Neural cell (in vitro differentiated cells): ENCODE results near the gene ARF4. TPM values are rescaled to one million over a fixed set of nuclear protein-coding genes. Genes with fewer than 3 reads are reported as not detected.

Source experiments
- H2AFZ ChIP-seq: fragments of 200-600, 300-800 bp; sonication (generic), shearing (Covaris generic); 2 replicates; pipeline ENCODE4 v1.6.0; 2014; ENCODE audit warnings: low read depth, mild to moderate bottlenecking, antibody characterized with exemption, low read length, moderate library complexity
- H3F3A ChIP-seq: fragments of 200-600 bp; shearing (Covaris generic); 2 replicates; pipeline ENCODE4 v1.6.1; 2016; ENCODE audit warnings: mild to moderate bottlenecking, moderate library complexity, mixed read lengths, antibody characterized with exemption, low read length; ENCODE audit not compliant: insufficient read depth, poor library complexity, severe bottlenecking
- H3K27ac ChIP-seq: fragments of 200-600, 300-800 bp; sonication (generic), shearing (Covaris generic); 2 replicates; pipeline ENCODE4 v1.5.1; 2014; ENCODE audit warnings: mild to moderate bottlenecking, low read length, moderate library complexity
- H3K27me3 ChIP-seq: fragments of 300-800, 200-600 bp; sonication (generic), shearing (Covaris generic); 2 replicates; pipeline ENCODE4 v1.6.0; 2014; ENCODE audit warnings: mild to moderate bottlenecking, low read depth, low read length, moderate library complexity; ENCODE audit not compliant: insufficient read depth
- H3K36me3 ChIP-seq: fragments of 300-800, 200-600 bp; sonication (generic), shearing (Covaris generic); 2 replicates; pipeline ENCODE4 v1.5.1; 2014; ENCODE audit warnings: mild to moderate bottlenecking, antibody characterized with exemption, low read length, moderate library complexity; ENCODE audit not compliant: insufficient read depth
- H3K4me2 ChIP-seq: fragments of 300-800, 200-600 bp; sonication (generic), shearing (Covaris generic); 2 replicates; pipeline ENCODE4 v1.6.0; 2014; ENCODE audit warnings: mild to moderate bottlenecking, low read length
- H3K4me3 ChIP-seq: fragments of 300-800, 200-600 bp; sonication (generic), shearing (Covaris generic); 2 replicates; pipeline ENCODE4 v1.5.1; 2014; ENCODE audit warnings: mild to moderate bottlenecking, low read length, moderate library complexity
- H3K79me2 ChIP-seq: fragments of 200-600 bp; shearing (Covaris generic); replicated peaks from 2 replicates; pipeline ENCODE4 v1.6.0; 2014; ENCODE audit warnings: mild to moderate bottlenecking, low read length, moderate library complexity; ENCODE audit not compliant: insufficient read depth
- H3K9ac ChIP-seq: fragments of 300-800, 200-600 bp; sonication (generic), shearing (Covaris generic); 2 replicates; pipeline ENCODE4 v1.6.1; 2016; ENCODE audit warnings: mild to moderate bottlenecking, low read length, mixed read lengths
- H3K9me2 ChIP-seq: fragments of 200-600 bp; shearing (Covaris generic); 2 replicates; pipeline ENCODE4 v1.6.1; 2016; ENCODE audit warnings: mild to moderate bottlenecking, low read length, mixed read lengths; ENCODE audit not compliant: insufficient read depth
- H3K9me3 ChIP-seq: fragments of 200-600, 300-800 bp; sonication (generic), shearing (Covaris generic); 2 replicates; pipeline ENCODE4 v1.6.1; 2016; ENCODE audit warnings: mild to moderate bottlenecking, mixed run types, low read length, moderate library complexity, mixed read lengths
- H4K20me1 ChIP-seq: fragments of 200-600 bp; shearing (Covaris generic); 2 replicates; pipeline ENCODE4 v1.6.1; 2016; ENCODE audit warnings: mild to moderate bottlenecking, mixed run types; ENCODE audit not compliant: insufficient read depth
- EP300 ChIP-seq: fragments of 450-650 bp; conservative IDR thresholded peaks from 2 replicates; pipeline ENCODE4 v1.6.1; 2014; ENCODE audit warnings: antibody characterized with exemption, mild to moderate bottlenecking, moderate library complexity; ENCODE audit not compliant: poor library complexity, severe bottlenecking
- EZH2 ChIP-seq: fragments of 200-600, 300-800 bp; shearing (Covaris generic), sonication (generic); IDR thresholded peaks from 2 replicates; pipeline ENCODE4 v1.6.1; 2014; ENCODE audit warnings: antibody characterized with exemption, low read length, borderline replicate concordance, mild to moderate bottlenecking; ENCODE audit not compliant: insufficient read depth, poor library complexity, severe bottlenecking
- MXI1 ChIP-seq: fragments of 450-650 bp; conservative IDR thresholded peaks from 2 replicates; pipeline ENCODE4 v1.6.1; 2014; ENCODE audit warnings: antibody characterized with exemption, mild to moderate bottlenecking; ENCODE audit not compliant: poor library complexity, severe bottlenecking
- POLR2AphosphoS5 ChIP-seq: IDR thresholded peaks from 2 replicates; pipeline ENCODE4 v1.6.1; 2012
- RAD21 ChIP-seq: fragments of 450-650 bp; conservative IDR thresholded peaks from 2 replicates; pipeline ENCODE4 v1.6.1; 2014; ENCODE audit warnings: antibody characterized with exemption, mild to moderate bottlenecking, moderate library complexity
- REST ChIP-seq: IDR thresholded peaks from 2 replicates; pipeline ENCODE4 v1.6.1; 2012; ENCODE audit warnings: borderline replicate concordance
- SMC3 ChIP-seq: fragments of 450-650 bp; conservative IDR thresholded peaks from 2 replicates; pipeline ENCODE4 v1.6.1; 2014; ENCODE audit warnings: antibody characterized with exemption, mild to moderate bottlenecking, moderate library complexity; ENCODE audit not compliant: poor library complexity
- TAF1 ChIP-seq: IDR thresholded peaks from 2 replicates; pipeline ENCODE4 v1.6.1; 2012; ENCODE audit warnings: low read depth
- polyA plus RNA-seq: library from polyadenylated mRNA; depleted of rRNA; stranded (reverse); fragments of >200 nt; gene quantifications from 2 replicates; pipeline ENCODE4 v1.2.3, GENCODE V29; 2014
- TF ChIP-seq, protein P1 (sequence below): fragments of 450-650 bp; IDR thresholded peaks from 2 replicates; pipeline ENCODE4 v1.5.1; 2014; ENCODE audit warnings: antibody characterized with exemption, mild to moderate bottlenecking, moderate library complexity; ENCODE audit not compliant: poor library complexity, severe bottlenecking

The ARF4 gene
- polyA plus RNA-seq, 1 donor from 2014 or later = 284 TPM

DNA sequence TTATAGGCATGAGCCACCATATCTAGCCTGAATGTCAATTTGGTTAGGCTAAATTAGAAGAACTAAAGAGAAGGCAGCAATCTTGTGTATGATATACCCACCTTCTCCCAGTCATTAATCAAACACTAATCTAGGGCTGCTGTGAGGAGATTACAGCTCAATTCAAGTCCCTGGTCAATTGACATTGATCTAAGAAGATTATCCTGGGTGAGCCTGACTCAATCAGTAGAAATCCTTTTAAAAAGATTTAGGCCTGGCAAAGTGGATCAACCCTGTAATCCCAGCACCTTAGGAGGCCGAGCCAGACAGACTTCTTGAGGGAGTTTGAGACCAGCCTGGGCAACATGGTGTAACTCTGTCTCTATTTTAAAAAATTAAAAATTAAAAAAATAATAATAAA lies 50.5 kb downstream of the ARF4 start:
- H3K9me2 ChIP-seq = no peaks in the 10 kb centered on the region
- no peaks in the 10 kb centered on the region for H3K36me3 ChIP-seq
- TF ChIP-seq SMC3 = no peak
- TF ChIP-seq REST = no peak
- TF ChIP-seq EZH2 = no peak
- TF ChIP-seq RAD21 = no peak
- no peak for TF ChIP-seq EP300
- no peak for TF ChIP-seq POLR2AphosphoS5
- H3K27me3 ChIP-seq = no peaks in the 10 kb centered on the region
- no peak overlapping the region for H3K4me2 ChIP-seq
- H3K27ac ChIP-seq = no peak overlapping the region
- H3K9me3 ChIP-seq = no peaks in the 10 kb centered on the region
- no peak overlapping the region for H3K4me3 ChIP-seq
- H3K79me2 ChIP-seq = no peaks in the 10 kb centered on the region
- no peak overlapping the region for H3K9ac ChIP-seq
- H3F3A ChIP-seq = no peaks in the 10 kb centered on the region
- H4K20me1 ChIP-seq = no peaks in the 10 kb centered on the region
- H2AFZ ChIP-seq = no peak overlapping the region

GRCh38 chr3:57545636-57546268 lies 51.4 kb downstream of the ARF4 start:
- H3K9ac ChIP-seq = no peak overlapping the region
- no peaks in the 10 kb centered on the region for H3K36me3 ChIP-seq
- H3K9me2 ChIP-seq = no peaks in the 10 kb centered on the region
- H3K9me3 ChIP-seq = no peaks in the 10 kb centered on the region
- no peaks in the 10 kb centered on the region for H4K20me1 ChIP-seq
- no peak overlapping the region for H3K4me2 ChIP-seq
- no peak overlapping the region for H2AFZ ChIP-seq
- no peaks in the 10 kb centered on the region for H3F3A ChIP-seq
- no peak overlapping the region for H3K4me3 ChIP-seq
- TF ChIP-seq EP300 (no peak), POLR2AphosphoS5 (no peak), REST (no peak), SMC3 (no peak), MXI1 (no peak), EZH2 (no peak), TAF1 (no peak), RAD21 (no peak)
- TF ChIP-seq, protein P1, sequence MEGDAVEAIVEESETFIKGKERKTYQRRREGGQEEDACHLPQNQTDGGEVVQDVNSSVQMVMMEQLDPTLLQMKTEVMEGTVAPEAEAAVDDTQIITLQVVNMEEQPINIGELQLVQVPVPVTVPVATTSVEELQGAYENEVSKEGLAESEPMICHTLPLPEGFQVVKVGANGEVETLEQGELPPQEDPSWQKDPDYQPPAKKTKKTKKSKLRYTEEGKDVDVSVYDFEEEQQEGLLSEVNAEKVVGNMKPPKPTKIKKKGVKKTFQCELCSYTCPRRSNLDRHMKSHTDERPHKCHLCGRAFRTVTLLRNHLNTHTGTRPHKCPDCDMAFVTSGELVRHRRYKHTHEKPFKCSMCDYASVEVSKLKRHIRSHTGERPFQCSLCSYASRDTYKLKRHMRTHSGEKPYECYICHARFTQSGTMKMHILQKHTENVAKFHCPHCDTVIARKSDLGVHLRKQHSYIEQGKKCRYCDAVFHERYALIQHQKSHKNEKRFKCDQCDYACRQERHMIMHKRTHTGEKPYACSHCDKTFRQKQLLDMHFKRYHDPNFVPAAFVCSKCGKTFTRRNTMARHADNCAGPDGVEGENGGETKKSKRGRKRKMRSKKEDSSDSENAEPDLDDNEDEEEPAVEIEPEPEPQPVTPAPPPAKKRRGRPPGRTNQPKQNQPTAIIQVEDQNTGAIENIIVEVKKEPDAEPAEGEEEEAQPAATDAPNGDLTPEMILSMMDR = no peak
- H3K27ac ChIP-seq = no peak overlapping the region
- H3K79me2 ChIP-seq = no peaks in the 10 kb centered on the region
- no peaks in the 10 kb centered on the region for H3K27me3 ChIP-seq
